GM19463 (cell line): ENCODE results near the gene NDUFAF8.

ENCODE experiments used
- ATAC-seq: cut with Tn5 transposase; IDR thresholded peaks from one replicate; pipeline ENCODE4 v1.9.1; 2021; ENCODE audit warnings: mild to moderate bottlenecking, moderate library complexity; ENCODE audit not compliant: unreplicated experiment

Gene NDUFAF8

GRCh38 chr17:81288715-81289114, 49.6 kb downstream of the NDUFAF8 start:
- no peak for ATAC-seq

- no peak for ATAC-seq
These were observed 50.5 kb downstream of the NDUFAF8 start for GRCh38 chr17:81289627-81290026.

DNA sequence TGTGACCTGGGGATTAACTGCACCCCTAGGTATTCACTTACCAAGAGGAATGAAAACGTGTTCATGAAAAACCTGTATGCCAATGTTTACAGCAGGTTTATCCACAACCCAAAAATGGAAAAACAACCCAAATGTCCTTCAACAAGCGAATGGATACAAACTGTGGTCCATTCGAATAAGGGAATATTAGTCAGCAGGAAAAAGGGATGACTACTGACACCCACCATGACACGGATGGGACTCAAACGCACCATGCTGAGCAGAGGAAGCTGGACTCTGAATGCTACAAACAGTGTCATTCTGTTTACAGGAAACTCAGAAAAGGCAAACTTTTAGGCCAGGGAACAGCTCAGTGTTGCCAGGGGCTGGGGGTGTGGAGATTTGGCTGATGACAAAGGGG, 51.1 kb downstream of the NDUFAF8 start:
- ATAC-seq, result no peak
